CD4-positive, alpha-beta T cell treated with Interleukin-4 for 4 hours (primary cell): Measurements from ENCODE around the gene HES7.
"Not testable (repeated sequence)": the region's sequence is repeated elsewhere in the genome, so short reads cannot be mapped to it uniquely, and the experiment has no call there.

Experiments used
- DNase-seq: peaks from one replicate; pipeline ENCODE4 v3.0.0-alpha.2; 2020

Gene HES7

DNA sequence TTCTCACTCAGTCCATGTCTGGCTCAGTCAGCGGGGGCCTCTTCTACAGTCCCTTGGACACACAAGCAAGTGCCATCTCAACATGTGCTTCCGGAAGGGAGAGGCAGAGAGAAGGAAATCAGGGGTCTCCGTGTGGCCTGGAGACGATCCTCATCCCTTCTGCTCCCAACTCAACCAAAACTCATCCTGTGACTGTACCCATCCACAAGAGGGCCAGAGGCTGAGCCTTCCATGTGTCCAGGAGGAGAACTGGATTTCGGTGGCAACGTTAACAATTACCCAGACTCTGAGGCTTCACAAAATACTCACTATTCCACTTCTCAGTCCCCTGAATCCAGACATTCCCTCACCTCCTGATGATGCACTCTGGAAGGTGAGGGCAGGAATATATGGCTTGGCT lies 28.5 kb downstream of the HES7 start:
- DNase-seq = no peak

DNA sequence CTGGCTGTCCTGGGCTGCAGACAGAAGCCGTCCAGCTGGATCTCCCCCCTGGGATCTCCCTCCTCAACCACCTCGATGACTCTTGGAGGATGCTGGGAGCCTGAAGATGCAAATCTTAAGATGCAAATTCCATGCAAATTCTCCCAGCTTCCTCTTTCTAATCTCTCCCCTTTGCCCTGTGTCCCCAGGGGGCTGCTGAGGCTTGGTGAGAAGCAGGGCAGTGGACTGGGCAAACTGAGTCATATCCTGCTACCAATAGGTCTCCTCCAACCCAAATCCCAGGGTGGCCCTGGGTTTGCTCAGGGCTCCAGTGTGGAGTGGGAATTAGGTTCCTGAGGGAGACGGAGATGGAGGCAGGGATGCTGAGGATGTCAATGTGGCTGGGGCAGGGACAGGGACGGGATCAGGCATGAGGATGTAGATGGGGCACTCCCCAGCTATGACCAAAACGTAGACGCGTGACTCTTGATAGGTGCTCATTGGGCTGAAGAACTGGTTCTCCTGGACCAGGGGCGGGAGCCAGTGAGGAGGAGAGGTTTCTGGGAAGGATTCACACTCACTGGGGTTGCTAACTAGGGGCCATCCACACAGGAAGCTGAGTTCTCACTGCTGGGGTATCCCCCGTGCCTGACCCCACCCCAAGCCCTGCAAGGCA lies 32.7 kb downstream of the HES7 start:
- no peak for DNase-seq

DNA sequence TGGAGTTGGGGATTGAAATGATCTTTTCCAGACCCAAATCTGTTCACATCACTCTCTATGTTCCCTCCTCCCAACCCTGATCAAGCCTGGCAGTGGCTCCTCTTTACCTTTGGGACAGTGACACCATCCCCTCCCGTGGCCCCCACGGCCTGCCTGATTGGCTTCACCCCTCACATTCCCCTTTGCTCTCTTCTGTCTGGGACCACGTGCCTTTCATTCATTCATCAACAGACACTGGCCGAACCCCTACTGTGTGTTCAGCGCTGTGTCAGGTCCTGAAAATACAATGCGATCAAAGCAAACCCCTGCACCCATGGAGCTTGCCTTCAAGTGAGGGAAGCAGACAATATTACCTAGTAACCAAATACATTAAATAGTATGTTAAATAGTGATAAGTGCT lies 34.2 kb downstream of the HES7 start:
- no peak for DNase-seq

DNA sequence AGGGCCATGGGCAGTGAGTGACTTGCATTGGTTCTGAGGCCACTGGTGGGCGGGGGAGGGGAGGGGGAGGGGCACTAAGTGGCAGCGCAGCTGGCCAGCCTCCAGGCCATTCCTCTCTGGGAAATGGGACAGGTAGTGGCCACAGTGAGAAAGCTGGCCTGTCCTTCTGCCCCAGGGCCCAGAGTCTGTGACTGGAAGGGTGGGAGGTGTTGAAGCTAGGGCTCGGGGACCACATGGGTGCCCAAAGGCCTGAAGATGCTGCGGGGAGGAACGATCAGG lies 36.0 kb downstream of the HES7 start:
- no peak for DNase-seq

DNA sequence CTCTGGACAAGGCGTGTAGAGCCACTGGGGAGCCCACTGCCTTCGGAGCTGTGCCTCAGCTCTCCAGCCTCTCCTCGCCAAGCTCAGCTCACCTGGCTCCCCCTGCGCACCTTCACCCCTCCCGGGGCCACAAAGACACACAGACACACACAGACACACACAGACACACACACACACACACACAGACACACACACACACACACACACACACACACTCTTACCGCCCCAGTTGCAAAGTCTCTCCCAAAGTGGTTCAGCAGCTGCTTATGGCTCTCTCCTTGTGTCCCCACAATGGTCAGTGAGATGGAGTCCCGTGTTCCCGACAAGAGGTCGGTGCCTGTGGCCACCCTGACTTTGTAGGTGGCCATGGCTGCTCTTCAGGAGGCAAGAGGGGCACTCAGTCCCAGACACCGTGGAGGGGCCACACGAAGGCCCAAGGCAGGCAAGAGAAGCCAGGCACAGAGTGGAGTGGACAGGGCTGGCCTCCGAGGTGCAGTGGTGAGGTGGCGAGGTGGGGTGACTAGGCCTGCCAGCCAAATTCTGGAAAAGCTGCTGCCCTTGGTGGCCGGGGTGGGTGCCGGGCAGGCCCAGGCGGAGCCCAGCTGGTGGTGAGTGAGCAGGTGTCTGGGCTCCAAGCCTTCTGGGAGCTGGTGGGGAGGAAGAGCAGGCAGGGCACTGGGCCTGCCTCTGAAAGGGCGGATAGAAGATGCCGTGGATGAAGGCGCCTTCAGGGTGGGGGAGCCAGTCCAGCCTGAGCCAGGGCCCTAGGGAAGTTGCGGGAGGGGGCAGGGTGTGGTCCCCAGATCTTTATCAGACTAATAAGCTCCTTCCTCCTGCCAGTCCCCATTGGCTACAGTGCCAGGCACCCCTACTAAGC lies 36.6 kb downstream of the HES7 start, which contains the start of gene ALOX12B:
ALOX12B (minus strand) TSS at position 642 of the 877 bp plus-strand sequence; CDS start at position 368, 274 bp downstream.
- DNase-seq = no peak

DNA sequence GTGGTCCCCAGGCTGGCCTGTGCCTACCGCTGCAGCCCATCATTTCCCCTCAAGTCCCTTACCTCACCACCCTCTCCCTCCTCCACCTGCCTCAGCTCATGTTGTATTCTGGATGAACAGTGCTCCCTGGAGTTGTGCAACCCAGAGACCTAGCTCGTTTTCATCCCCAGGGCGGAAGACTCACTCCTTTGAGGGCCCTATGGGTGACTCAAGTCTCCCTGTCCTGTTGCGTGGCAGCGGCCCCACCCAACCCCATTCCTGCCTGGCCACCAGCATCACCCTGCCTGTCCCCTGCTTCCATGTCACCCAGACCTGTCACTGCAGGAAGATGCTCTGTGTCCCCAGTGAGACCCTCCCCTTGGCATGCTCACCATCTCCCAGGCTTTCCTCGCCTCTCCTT lies 39.7 kb downstream of the HES7 start:
- DNase-seq = no peak

DNA sequence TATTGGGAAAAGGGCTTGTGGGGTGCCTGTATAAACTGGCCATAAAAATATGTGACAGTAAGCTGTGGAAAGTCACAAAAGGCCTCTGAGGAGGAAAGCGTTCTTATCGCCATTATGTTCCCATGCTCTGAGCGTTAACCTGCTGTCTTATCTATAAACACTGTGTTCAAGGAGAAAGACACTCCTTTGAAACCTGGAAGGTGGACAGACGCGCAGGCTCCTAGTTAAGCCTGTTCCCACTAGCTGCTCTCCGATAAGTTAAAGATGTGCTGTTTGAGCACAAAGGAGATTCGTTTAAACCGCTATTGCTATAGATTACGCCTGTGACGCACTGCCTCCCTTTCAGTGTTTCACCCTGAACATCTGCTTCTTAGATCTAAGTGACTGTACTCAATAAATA lies 41.6 kb downstream of the HES7 start:
- DNase-seq = no peak

DNA sequence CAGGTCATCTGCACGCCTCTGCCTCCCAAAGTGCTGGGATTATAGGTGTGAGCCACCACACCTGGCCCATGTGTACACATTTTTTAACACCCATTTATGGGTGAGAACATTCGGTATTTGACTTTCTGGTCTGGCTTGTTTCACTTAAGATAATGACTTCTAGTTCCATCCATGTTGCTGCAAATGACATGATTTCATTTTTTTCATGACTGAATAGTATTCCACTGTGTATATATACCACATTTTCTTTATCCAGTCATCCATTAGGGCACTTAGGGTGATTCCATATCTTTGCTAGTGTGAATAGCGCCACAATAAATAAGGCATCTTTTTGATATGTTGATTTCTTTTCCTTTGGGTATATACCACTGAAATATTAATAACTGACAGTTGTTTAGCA lies 42.0 kb downstream of the HES7 start:
- no peak for DNase-seq

DNA sequence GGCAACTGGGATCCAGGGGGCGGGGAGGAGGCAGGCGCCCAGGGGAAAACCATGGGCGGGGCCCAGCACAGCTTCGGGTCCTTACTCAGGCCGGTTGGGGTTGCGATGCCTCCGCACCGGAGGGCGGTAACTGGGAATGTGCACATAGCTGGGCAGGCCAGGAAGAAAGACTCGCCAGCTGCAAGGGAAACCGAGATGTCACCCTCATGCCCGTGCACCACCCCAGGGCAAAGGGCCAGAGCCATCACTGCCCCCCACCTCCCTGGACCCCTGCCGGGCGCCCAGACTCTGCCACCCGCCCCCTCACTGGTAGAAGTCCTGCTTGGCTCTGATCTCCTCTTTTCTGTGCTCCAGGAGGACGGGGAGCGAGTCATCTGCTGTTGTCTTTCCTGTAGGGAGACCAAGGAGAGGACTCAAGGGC lies 43.1 kb downstream of the HES7 start:
- no peak for DNase-seq

DNA sequence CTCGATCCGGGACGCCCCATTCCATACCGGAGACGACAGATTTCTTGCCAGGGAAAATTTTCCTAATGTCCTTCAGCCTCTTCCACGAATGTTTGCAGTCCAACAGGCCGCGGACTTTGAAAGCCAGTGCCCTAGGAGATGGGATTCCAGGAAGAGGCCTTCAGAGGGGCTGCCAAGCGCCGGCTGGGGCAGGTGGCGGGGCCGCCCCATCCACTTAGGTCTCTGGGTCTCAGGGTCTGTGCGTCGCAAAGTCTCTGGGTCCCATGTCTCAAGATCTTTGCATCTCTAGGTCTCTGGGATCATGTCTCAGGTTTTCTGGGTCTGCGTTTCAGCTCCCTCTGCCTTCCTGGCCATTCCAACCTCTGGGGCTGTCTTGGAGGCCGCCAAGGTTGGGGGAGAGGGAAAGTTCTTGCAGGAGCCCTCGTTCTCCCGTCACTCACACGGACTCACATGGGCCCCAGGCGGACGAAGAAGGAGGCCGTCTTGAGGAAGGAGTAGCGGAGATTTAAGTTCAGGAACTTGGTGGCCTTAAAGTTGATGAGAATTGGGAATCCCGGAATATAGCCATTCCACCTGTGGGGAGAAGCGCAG lies 43.6 kb downstream of the HES7 start:
- no peak for DNase-seq

DNA sequence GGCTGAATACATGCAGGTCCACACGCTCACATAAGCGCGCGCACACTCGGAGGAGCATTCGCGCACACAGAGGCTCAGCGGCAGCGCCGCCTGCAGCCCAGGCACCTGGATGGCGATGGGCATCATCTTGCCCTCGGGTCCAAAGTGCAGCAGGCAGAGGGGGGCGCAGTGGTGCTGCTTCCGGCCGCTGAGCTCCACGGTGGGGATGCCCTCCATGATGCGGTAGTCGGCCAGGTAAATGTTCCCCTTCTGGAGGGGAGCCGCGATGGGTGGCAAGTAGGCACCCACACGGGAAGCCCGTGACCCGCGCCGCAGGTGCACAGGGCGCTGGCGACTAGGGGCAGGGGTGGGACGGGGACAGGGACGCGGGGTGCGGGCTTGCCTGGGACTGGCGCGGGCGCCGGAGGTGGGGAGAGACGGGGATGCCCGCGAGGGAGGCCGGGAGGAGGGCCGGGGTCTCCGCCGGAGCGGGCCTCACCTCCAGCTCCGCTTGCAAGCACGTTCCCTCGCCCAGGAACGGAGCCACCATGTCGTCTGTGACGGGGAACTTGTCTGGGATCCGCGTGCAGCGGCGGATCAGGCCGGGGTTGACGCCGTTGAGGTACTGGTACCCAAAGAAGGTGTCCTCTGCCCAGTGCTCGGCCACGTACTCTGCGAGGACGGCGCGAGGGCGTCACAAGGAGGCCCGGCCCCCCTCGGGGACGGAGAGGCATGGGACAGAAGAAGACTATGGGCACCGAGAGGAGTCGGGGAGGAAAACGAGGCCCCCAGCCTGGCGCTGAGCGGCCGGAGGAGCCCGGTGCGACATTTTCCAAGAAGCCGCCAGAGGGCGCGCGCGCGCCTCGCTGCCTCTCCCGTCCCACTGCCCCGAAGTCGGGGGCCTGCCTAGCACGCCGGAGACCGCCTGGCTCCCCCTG lies 44.4 kb downstream of the HES7 start:
- DNase-seq = peak; percentile 78

DNA sequence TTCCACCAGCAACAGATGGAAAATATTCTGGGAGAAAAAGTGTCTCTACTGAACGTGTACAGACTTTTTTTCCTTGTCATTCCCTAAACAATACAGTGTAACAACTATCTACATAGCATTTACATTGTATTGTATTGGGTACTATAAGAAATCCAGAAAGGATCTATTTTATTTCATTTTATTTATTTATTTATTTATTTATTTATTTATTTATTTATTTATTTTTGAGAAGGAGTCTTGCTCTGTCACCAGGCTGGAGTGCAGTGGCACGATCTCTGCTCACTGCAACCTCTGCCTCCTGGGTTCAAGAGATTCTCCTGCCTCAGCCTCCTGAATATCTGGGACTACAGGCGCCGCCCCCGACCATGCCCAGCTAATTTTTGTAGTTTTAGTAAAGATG lies 46.0 kb downstream of the HES7 start:
- DNase-seq = not testable (repeated sequence)

DNA sequence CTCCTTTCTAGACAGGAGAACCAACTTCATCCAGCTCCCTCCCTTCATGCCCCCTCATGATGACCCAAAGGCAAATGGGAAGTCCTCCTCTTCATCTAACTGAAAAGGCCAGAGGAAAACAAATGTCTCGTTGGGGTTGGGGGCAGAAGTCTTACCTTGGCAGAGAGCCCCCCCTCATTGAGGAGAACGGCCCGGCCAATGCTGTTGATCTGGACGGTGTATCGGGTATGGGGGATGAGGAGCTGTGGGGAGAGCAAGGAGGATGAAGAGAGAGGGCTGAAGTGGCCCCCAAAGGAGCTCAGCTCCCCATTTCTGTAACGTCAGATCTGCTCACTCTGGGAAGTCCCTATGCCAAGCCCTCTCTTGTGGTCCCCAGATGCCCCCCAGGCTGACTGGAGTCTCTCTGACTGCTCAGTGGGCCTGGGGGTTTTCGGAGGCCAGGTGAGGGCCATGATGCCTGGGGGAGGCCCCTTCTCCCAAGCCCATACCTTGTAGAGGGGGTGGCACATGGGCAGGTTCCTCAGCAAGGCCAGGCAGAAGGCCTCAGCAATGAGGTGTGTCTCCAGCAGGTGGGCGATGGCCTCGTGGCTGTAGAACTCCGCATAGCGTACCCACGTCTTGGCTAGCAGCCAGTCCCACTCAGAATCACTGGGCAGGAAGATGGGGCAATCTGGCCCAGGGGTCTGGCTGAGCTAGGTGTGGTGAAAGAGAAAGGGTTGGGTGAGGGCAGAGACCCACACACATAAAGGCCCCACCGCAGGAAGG lies 47.2 kb downstream of the HES7 start:
- no peak for DNase-seq

DNA sequence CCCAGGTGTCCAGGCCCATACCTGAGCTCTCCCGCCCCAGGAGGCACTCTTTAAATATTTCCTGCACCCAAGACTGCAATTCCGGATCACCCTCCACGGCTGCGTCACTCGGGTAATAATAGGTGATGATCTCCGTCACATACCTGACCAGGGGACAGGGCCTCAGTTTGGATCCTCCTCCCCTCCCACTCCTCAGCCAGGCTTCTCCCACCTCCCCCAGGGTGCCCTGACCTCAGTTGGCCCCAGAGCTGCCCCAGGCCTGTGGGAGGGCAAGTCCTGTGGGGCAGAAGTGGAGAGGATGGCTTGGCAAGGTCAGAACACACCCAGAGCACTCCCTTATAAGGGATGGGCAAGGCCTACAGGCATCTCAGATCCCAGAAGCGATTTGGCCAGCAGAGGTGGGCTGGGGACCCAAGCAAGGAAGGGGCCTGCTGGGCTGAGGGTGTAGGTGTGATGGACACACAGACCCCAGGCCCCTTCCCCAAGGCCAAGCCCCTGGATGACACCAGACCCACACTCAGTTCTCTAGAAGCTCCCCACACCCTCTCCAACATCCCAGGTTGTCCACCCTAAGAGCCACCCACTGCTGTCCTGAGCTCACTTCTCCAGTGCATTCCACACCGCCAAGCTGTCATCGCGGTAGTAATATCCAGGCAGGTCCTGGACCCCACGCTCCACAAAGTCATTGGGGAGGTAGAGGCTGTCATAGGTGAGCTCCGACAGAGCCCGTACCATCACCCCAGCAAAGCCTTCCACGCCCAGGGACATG lies 48.1 kb downstream of the HES7 start:
- DNase-seq = no peak

DNA sequence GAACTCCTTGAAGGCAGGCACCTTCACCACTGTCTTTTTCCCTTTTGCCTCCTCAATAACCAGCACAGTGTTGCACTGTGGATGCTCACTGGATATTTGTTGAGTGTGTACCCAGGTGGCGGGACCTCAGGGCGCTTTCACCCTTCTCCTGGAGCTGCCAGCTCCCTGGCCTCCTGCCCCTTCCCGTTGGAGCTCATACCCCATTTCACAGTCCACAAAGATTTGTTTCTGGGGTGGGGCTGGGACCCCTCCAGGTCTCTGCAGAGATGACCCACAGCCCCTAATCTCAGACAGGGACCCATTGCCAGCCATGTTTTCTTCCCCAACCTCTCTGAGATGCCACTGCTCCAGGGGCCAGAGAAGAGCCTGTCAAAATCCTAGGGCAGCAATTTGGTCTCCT lies 48.8 kb downstream of the HES7 start:
- DNase-seq = no peak

DNA sequence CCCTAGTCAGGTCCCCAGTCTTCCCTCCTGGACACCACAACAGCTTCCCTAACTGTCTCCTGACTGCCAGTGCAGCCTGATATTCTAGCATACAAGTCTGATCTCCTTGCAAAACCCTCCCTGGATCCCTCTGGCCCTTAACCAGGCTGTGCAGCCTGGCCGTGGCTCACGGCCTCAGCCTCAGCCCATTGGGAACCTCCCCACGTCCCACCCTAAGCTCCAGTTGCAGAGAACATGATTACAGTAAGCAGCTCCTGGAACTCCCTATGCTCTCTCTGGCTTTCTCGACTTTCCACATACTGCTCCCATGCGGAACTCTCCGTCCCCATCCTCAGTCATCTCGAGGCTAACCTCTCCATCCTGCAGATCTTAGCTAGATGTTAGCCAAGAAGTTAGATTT lies 49.4 kb downstream of the HES7 start:
- DNase-seq = no peak

DNA sequence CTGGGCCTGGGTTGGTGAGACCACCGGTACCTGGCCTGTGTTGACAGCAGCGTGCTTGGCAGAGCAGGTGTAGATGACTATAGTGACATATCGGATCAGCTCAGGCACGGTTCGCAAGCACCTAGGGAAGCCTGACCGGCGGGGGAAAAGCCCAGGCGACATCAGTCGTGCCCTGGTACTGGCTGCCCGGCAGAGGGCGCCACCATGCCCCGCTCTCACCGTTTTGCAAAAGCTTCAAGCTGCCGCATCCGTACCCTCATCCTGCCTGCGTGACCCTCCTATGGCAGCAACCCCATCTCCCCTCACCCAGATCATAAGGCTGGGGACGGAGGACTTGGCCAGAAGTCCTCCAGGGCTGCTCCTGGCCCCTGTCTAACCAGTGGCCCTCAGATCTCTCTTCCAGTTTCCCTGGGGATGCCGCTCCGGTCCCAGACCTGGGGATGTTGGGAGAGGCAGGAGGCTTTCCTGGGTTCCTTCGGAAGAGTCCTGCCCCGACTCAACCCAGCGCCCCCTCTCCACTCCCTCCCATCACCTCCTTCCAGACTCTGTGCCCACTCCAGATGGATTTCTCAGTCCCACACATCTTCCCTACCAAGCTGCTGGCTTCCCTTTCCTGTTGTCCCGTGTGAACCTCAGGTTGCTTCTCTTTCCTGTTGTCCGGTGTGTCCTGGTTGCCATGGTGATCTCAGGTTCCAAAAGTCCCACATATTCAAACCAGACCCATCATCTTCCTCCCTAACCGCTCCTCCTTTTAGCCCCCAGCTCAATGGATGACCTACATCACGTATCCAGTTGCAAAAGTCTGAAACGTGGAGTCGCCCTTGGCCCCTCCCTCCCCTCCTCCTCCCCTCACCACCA lies 50.0 kb downstream of the HES7 start:
- DNase-seq = peak; percentile 81

DNA sequence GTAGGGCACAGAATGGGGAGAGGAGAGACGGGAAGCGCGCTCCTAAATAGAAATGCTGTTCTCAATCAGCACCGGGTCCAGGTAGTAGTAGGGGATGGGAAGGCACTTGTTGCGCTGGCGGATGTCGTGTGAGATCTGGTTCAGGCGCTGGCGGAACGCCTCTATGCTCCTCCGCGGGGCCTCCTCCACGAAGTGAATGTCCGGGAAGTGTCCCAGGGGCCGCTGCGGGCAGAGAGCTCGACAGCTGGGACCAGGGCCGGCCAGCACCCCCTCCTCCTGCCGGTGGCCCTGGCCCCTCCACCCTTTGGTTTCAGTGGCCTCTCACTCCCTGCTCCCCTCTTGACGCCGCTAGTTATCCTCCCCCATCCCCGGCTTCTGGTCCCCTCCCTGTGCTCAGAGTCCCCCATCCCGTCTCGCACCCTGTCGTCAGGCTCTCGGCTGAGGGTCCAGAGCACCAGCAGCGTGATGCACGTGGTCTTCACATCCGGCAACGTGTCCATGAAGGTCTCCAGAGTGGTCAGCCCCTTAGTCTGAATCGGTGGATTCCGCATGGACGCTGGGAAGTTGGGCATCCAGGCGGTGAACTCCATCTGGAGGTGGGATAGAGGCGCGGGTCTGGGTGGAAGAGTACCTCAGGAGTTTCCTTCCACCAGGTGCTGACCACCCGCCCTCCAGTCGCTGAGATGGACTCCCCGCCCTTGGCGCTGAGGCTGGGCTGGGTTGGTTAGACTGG lies 51.0 kb downstream of the HES7 start:
- peak; percentile 11 for DNase-seq

DNA sequence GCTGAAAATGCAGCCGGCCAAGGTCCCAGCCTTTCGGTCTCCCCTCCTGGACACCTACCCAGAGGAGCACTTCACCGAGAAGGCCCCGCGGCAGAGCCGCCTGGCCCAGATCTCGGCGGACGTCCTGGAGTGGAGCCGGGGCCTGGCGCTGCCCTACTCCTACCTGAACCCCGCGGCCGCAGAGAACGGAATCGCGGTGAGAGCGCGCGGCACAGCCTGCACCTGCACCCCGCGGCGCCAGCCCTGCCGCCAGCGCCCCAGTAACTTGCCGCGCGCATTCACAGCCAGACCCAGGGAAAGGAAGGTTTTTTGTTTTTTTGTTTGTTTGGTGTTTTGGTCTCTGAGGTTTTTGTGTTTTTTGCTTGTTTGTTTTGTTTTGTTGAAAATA lies 51.6 kb downstream of the HES7 start:
- DNase-seq = no peak

DNA sequence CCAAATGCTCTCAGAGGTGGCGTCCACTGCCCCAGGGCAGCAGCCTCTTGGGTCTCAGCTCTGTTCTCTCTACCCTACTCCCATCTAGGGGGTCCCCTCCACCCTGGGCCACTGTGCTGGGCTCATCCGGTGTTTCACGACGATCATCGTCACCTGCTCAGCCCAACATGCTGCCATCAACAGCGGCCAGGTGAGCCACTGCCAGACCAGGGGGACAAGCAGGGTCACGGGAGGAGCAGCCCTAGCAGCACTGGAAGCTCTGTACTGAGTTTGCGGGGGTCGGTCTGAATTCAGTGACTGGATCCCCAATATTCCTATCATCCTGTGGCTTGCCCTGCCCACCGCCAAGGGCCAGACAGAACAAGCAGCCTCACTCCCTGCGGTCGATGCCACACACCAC lies 52.4 kb downstream of the HES7 start:
- no peak for DNase-seq
